Upper lobe of right lung (tissue), 1 donor: Measurements from ENCODE around the gene ATP5MC2. TPM values are rescaled to one million over a fixed set of nuclear protein-coding genes. Genes with fewer than 3 reads are reported as not detected.

Experiments
- ATAC-seq: fragments of 200-7000 bp; cut with Tn5 transposase; one replicate; pipeline ENCODE4 v1.9.1; 2020; ENCODE audit warnings: mild to moderate bottlenecking, moderate library complexity
- DNase-seq: peaks from one replicate; pipeline ENCODE4 v3.0.0-alpha.2; 2020
- H3K27ac ChIP-seq: fragments of 200-600 bp; one replicate; pipeline ENCODE4 v1.8.0; 2022
- H3K27me3 ChIP-seq: fragments of 200-600 bp; one replicate; pipeline ENCODE4 v1.8.0; 2022; ENCODE audit warnings: mild to moderate bottlenecking
- H3K36me3 ChIP-seq: fragments of 200-600 bp; one replicate; pipeline ENCODE4 v1.8.0; 2022
- H3K4me1 ChIP-seq: fragments of 200-600 bp; one replicate; pipeline ENCODE4 v1.8.0; 2022
- H3K4me3 ChIP-seq: fragments of 200-600 bp; one replicate; pipeline ENCODE4 v1.8.0; 2022; ENCODE audit warnings: mild to moderate bottlenecking
- H3K9me3 ChIP-seq: fragments of 200-600 bp; one replicate; pipeline ENCODE4 v1.8.0; 2022
- CTCF ChIP-seq: fragments of 200-600 bp; IDR thresholded peaks from one replicate; pipeline ENCODE4 v1.8.0; 2022; ENCODE audit warnings: antibody characterized with exemption
- intact Hi-C: fragments of 100-400 bp; cut with DNase I; formaldehyde crosslinking; loops from one replicate; pipeline ENCODE4 v1.11.0; 2022
- total RNA-seq: library from RNA; stranded (reverse); fragmentation: NEBNext Ultra II Directional; extraction: Animal tissue kit (Norgen Biotek cat#: 25700); gene quantifications from one replicate; pipeline ENCODE4 v1.2.1, GENCODE V29; 2021
- donor health status: DM: no; HTN: yes; CAD: no; lungs with severe emphysema.

The ATP5MC2 gene
- total RNA-seq, 1 donor from 2014 or later: 236 TPM

- Histone ChIP-seq H3K4me3 (peak overlapping the region; percentile 71), H3K9me3 (no peaks in the 10 kb centered on the region), H3K36me3 (no peaks in the 10 kb centered on the region), H3K4me1 (peaks cover 22% of the 10 kb centered on the region), H3K27me3 (no peaks in the 10 kb centered on the region), H3K27ac (peak overlapping the region; percentile 98)
- TF ChIP-seq CTCF: no peak
- intact Hi-C loops: no loop called here
- DNase-seq: no peak
- ATAC-seq: no peak
These were observed 51.4 kb downstream of the ATP5MC2 start for GRCh38 chr12:53624458-53624857.

GRCh38 chr12:53623548-53624385 is 52.1 kb downstream of the ATP5MC2 start:
- ATAC-seq (no peak), DNase-seq (no peak)
- Histone ChIP-seq H3K9me3 (no peaks in the 10 kb centered on the region), H3K4me1 (peaks cover 29% of the 10 kb centered on the region), H3K27ac (peak overlapping the region; percentile 98), H3K27me3 (no peaks in the 10 kb centered on the region), H3K4me3 (peak overlapping the region; percentile 71), H3K36me3 (no peaks in the 10 kb centered on the region)
- TF ChIP-seq CTCF: no peak
- intact Hi-C loops: no loop called here

DNA sequence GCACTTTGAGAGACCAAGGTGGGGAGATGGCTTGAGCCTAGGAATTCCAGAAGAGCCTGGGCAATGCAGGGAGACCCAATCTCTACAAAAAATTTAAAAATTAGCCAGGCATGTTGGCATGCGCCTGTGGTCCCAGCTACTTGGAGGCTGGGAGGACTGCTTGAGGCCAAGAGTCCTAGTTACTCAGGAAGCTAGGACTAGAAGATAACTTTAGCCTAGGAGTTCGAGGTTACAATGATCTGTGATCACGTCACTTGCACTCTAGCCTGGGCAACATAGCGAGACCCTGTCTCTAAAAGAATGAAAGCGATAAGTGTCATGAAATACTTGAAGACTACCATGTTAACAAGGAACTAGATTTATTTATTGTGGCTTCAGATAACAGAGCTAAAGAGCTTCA is 53.2 kb downstream of the ATP5MC2 start:
- TF ChIP-seq CTCF: no peak
- Histone ChIP-seq H3K36me3 (no peaks in the 10 kb centered on the region), H3K27me3 (no peaks in the 10 kb centered on the region), H3K4me3 (no peak overlapping the region), H3K27ac (no peak overlapping the region), H3K9me3 (no peaks in the 10 kb centered on the region), H3K4me1 (peaks cover 39% of the 10 kb centered on the region)
- ATAC-seq: no peak
- DNase-seq: no peak
- intact Hi-C loops: no loop called here

DNA sequence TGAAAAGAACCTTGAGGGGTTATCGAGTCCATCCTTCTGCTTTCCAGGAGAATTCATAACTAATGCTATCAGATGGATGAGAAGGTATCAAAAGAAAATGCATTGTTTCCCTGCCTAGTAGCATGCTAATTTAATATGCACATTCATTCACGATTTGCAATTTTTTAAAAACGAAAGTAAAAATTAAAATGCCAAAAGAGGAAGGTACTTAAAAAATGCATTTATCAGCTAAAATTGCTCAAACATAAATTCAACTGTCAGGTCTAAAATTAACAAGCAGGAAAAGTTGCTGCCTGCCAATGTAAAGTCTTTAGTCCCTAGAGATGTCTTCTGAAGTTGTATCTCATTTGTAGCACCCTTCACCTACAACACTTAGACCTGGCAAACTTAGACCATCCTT is 57.6 kb downstream of the ATP5MC2 start:
- intact Hi-C loops: loop anchor here (10.0 kb wide), 1 partner anchor 73 kb away; no protein-coding TSS in a partner anchor

GRCh38 chr12:53617700-53618099 is 58.2 kb downstream of the ATP5MC2 start:
- Histone ChIP-seq H3K4me1 (peaks cover 50% of the 10 kb centered on the region), H3K36me3 (peaks cover 10% of the 10 kb centered on the region), H3K4me3 (peak overlapping the region; percentile 34), H3K9me3 (no peaks in the 10 kb centered on the region), H3K27me3 (no peaks in the 10 kb centered on the region), H3K27ac (peak overlapping the region; percentile 38)
- no peak for ATAC-seq
- DNase-seq: no peak
- TF ChIP-seq CTCF: no peak
- intact Hi-C loops: loop anchor here (10.0 kb wide), 1 partner anchor 73 kb away; no protein-coding TSS in a partner anchor

More for the DNA sequence above, 57.6 kb downstream of the ATP5MC2 start:
- H3K4me3 ChIP-seq: peak overlapping the region; percentile 34
- no peak for TF ChIP-seq CTCF
- DNase-seq (no peak), ATAC-seq (no peak)
- peaks cover 10% of the 10 kb centered on the region for H3K36me3 ChIP-seq
- H3K27me3 ChIP-seq: no peaks in the 10 kb centered on the region
- H3K27ac ChIP-seq: peak overlapping the region; percentile 38
- peaks cover 56% of the 10 kb centered on the region for H3K4me1 ChIP-seq
- no peaks in the 10 kb centered on the region for H3K9me3 ChIP-seq
